ENCODE measurements around the gene ALDH1L1.

- TF ChIP-seq EZH2phosphoT487 (IDR thresholded peaks at IDR 0.05; ENCODE audit: unreplicated experiment) (no peak), EZH2 (IDR thresholded peaks at IDR 0.05; ENCODE audit: low read depth, unreplicated experiment) (no peak), ZNF462 (CRISPR knock-in tag; IDR thresholded peaks at IDR 0.05) (no peak), CREB1 (CRISPR knock-in tag; IDR thresholded peaks at IDR 0.05; ENCODE audit: low read depth) (no peak), ZNF114 (CRISPR knock-in tag; IDR thresholded peaks at IDR 0.05) (no peak), POLR2AphosphoS5 (IDR thresholded peaks at IDR 0.05; ENCODE audit: low read depth) (no peak)
- TF ChIP-seq, protein P1, sequence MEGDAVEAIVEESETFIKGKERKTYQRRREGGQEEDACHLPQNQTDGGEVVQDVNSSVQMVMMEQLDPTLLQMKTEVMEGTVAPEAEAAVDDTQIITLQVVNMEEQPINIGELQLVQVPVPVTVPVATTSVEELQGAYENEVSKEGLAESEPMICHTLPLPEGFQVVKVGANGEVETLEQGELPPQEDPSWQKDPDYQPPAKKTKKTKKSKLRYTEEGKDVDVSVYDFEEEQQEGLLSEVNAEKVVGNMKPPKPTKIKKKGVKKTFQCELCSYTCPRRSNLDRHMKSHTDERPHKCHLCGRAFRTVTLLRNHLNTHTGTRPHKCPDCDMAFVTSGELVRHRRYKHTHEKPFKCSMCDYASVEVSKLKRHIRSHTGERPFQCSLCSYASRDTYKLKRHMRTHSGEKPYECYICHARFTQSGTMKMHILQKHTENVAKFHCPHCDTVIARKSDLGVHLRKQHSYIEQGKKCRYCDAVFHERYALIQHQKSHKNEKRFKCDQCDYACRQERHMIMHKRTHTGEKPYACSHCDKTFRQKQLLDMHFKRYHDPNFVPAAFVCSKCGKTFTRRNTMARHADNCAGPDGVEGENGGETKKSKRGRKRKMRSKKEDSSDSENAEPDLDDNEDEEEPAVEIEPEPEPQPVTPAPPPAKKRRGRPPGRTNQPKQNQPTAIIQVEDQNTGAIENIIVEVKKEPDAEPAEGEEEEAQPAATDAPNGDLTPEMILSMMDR (conservative IDR thresholded peaks at IDR 0.05; ENCODE audit: low read depth in 2 of 2): no peak
Measured at GRCh38 chr3:126166009-126166408, 14.4 kb downstream of the ALDH1L1 start.
